Subcutaneous adipose tissue (tissue), 4 donors: ENCODE results near the gene PUS7L. TPM values are rescaled to one million over a fixed set of nuclear protein-coding genes. Genes with fewer than 3 reads are reported as not detected.

Source experiments
- total RNA-seq, 4 donors: library from RNA; depleted of rRNA; stranded (reverse); fragments of >200 nt; gene quantifications; one replicate each; pipeline ENCODE4 v1.1.0, GENCODE V29; 2016
- TF ChIP-seq, protein P1 (sequence below): fragments of 450-650 bp; IDR thresholded peaks from one replicate; pipeline ENCODE4 v1.5.1; 2016; ENCODE audit warnings: low read depth, mild to moderate bottlenecking, control low read depth, antibody characterized with exemption, moderate library complexity

Gene PUS7L
- total RNA-seq, 4 donors from 2014 or later = 7.9 to 13.0 (median 11.7) TPM

DNA sequence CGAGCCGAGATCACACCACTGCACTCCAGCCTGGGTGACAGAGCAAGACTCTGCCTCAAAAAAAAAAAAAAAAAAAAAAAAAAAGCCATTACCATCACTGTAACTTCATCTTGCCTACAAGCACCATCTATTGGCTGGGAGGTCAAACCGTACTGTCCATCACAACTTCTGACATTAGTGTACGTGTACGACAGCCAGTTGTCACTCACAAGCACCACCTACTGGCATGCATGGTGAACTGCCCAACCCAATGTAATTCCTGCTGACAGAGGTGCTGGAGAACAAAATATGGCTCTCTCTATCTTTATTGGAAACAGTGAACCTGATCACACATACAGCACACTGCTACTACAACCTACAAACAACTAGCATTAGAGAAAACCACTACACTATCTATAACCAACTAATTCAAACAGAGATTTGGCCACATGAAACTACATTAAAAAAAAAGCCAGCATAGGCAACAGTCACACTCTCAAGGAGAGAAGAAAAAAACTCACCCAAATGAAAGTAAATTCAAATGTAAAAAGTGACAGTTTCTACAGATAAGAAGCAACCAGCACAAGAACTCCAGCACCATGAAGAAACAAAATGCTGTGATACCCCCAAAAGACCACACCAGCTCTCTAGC, 82.3 kb downstream of the PUS7L start:
- TF ChIP-seq, protein P1, sequence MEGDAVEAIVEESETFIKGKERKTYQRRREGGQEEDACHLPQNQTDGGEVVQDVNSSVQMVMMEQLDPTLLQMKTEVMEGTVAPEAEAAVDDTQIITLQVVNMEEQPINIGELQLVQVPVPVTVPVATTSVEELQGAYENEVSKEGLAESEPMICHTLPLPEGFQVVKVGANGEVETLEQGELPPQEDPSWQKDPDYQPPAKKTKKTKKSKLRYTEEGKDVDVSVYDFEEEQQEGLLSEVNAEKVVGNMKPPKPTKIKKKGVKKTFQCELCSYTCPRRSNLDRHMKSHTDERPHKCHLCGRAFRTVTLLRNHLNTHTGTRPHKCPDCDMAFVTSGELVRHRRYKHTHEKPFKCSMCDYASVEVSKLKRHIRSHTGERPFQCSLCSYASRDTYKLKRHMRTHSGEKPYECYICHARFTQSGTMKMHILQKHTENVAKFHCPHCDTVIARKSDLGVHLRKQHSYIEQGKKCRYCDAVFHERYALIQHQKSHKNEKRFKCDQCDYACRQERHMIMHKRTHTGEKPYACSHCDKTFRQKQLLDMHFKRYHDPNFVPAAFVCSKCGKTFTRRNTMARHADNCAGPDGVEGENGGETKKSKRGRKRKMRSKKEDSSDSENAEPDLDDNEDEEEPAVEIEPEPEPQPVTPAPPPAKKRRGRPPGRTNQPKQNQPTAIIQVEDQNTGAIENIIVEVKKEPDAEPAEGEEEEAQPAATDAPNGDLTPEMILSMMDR = no peak

DNA sequence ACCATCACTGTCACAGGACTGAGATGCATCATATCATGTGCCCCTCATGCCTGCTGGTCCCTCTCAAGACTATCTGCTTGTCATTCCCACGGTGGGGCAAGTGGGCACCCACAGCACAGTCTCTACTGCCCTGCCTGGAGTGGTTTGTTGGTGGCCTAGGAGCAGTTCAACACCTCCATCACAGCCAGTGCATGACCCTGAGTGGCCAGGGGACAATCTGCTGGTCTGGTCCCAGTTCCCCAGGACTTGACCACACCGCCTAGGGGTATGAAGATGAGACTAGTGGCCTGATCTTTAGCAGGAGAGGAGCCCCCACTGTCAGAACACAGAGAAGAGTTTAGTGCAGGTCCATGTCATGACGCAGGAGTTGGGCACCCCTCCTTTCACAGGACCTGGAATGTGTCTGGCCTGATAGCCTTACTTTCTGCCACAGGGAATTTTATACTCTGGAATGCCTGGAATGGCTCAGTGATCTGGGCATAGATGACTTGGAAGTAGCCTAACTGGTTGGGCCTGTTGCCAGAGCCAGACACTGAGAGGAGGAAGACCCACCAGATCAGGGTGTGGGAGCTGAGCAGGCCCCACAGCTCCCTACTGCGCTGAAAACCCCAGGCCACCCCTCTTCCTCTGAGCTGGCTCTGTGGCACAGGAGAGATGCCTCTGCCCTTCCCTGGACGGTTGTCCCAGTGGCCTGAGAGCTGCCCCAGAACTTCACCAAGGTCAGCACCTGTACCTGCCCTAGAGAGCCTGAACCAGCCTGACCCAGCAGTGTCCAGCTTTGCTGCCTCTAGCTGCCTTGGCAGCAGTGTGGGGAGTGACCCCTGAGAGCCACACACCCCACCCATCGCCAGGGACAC, 83.3 kb downstream of the PUS7L start:
- TF ChIP-seq, protein P1 = no peak

DNA sequence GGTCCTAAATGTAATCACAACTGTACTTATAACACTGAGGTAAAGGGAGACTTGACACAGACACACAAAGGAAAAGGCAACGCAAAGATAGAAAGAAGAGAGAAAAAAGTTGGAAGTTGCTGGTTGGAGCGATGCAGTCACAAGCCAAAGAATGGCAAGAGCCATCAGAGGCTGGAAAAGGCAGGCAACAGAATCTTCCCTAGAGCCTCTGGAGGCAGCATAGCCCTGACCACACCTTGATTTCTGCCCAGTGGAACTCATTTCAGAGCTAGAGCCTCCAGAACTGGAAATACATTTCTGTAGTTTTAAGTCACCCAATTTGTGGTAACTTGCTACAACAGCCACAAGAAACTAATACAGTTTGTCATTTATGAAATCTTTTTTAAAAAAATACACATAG, 89.2 kb downstream of the PUS7L start:
- TF ChIP-seq, protein P1 = no peak

Other genes with a start within 250 kb of the PUS7L start
- gene ADAMTS20, start 206.6 kb downstream of the PUS7L start, total RNA-seq = not detected
- 10 to 100 TPM; 32.8 to 57.3 (median 44.0) TPM for gene IRAK4, start 161 bp upstream of the PUS7L start, total RNA-seq
- gene TWF1, start 47.5 kb upstream of the PUS7L start, total RNA-seq = 100 to 1,000 TPM in 1 of 4 donors, 10 to 100 TPM in 3; 66.5 to 116 (median 77.5) TPM
- gene TMEM117, start 77.3 kb upstream of the PUS7L start, total RNA-seq = 1 to 10 TPM; 3.8 to 9.1 (median 7.6) TPM